Stimulated activated naive CD8-positive, alpha-beta T cell treated with anti-CD3 and anti-CD28 coated beads, Interleukin-15, Interleukin-2, amounts not matched to agents 100 ng/mL and 50 ng/mL, for 24 hours (primary cell): ENCODE measurements around the gene LGALSL.

Source experiments
- H3K27ac Mint-ChIP-seq: one replicate; pipeline ENCODE4 v1.8.0; 2021; ENCODE audit warnings: mild to moderate bottlenecking, mixed read lengths
- H3K27me3 Mint-ChIP-seq: one replicate; pipeline ENCODE4 v1.8.0; 2021; ENCODE audit warnings: mixed read lengths
- H3K36me3 Mint-ChIP-seq: one replicate; pipeline ENCODE4 v1.8.0; 2021; ENCODE audit warnings: low read depth, mixed read lengths
- H3K4me1 Mint-ChIP-seq: one replicate; pipeline ENCODE4 v1.8.0; 2021; ENCODE audit warnings: low read depth, mixed read lengths
- H3K4me3 Mint-ChIP-seq: one replicate; pipeline ENCODE4 v1.8.0; 2021; ENCODE audit warnings: mild to moderate bottlenecking, mixed read lengths
- H3K9me3 Mint-ChIP-seq: one replicate; pipeline ENCODE4 v1.8.0; 2021; ENCODE audit warnings: mixed read lengths

The LGALSL gene

DNA sequence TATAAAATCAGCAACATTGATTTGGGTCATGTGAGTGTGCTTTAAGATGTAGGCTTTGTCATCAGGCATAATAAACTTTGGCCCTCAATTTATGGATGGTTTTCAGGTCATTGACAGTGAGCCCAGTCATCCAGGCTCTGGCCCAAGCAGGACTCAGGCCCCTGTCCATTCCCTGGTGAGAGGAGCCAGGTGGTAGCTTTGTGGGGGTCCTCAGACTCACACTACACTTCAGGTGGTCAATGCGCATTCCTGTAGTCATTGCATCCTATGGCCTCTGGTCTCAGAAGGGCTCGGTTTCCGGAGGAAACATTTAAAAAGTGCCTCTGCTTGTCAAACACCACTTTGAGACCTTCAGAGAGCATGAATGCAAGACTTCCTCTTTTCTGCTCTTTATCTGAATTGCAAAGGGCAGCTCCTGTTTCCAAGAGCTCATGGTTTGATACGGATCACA lies 20.2 kb downstream of the LGALSL start:
- H3K4me3 Mint-ChIP-seq, result no peak overlapping the region
- H3K27me3 Mint-ChIP-seq, result peaks cover 3% of the 10 kb centered on the region
- H3K27ac Mint-ChIP-seq, result no peak overlapping the region
- peaks cover 12% of the 10 kb centered on the region for H3K4me1 Mint-ChIP-seq
- no peaks in the 10 kb centered on the region for H3K36me3 Mint-ChIP-seq
- H3K9me3 Mint-ChIP-seq, result no peaks in the 10 kb centered on the region

DNA sequence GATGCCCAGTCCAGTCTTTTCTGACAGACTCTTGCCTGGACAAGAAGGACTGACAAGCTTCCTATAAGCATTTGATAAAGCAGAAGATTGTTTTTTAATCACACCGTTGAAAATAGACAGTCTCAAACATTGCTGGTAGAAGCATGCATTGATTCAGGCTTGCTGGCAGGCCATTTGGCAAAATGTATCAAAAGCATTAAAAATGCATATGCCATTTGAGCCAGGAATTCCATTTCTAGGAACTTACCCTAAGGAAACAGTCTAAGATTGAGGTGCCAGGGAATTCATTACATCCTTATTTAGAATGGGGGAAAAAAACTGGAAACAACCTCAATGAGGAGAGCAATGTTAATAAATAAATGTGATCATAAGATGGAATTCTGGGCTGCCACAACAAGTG lies 20.7 kb downstream of the LGALSL start:
- H3K27ac Mint-ChIP-seq, result no peak overlapping the region
- peaks cover 3% of the 10 kb centered on the region for H3K27me3 Mint-ChIP-seq
- H3K9me3 Mint-ChIP-seq, result no peaks in the 10 kb centered on the region
- H3K4me3 Mint-ChIP-seq, result no peak overlapping the region
- peaks cover 17% of the 10 kb centered on the region for H3K4me1 Mint-ChIP-seq
- no peaks in the 10 kb centered on the region for H3K36me3 Mint-ChIP-seq

DNA sequence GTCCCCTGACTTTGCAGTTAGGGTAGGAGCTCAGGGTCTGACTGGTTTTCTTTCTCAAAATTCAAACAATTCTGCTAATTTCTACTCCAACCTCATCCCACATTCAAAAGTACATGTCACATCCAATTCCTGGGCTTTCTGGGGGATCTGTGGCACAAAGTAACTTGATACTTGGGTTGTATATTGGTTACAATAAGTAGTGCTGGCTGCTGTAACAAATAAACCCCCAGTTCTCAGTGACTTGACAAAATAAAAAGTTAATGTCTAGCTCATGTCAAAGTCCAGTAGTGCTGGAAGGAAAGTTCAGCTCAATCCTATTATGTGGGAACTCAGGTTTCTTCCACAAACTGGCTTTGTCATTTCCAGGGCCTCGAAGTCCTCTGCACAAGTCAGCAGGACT lies 23.1 kb downstream of the LGALSL start:
- no peaks in the 10 kb centered on the region for H3K36me3 Mint-ChIP-seq
- peaks cover 19% of the 10 kb centered on the region for H3K4me1 Mint-ChIP-seq
- no peak overlapping the region for H3K4me3 Mint-ChIP-seq

DNA sequence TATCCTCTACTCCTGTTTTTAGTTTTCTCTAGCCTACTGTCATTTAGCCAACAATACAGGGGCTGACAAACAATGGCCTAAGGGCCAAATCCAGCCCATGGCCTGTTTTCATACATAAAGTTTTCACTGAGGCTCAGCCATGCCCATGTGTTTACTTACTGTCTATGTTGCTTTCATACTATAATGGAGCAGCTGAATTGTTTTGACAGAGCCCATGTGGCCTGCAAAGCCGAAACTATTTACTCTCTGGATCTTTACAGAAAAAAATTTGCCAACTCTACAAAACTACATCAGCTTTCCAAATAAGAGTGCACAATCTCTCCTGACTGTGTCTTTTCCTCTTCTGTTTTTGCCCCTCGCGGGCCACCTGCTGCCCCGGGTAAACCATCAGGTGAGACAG lies 24.0 kb downstream of the LGALSL start:
- Mint-ChIP-seq H3K4me3 (no peak overlapping the region), H3K36me3 (no peaks in the 10 kb centered on the region), H3K9me3 (no peaks in the 10 kb centered on the region), H3K27ac (no peak overlapping the region), H3K4me1 (peaks cover 19% of the 10 kb centered on the region), H3K27me3 (peaks cover 3% of the 10 kb centered on the region)

More for the DNA sequence above, 23.1 kb downstream of the LGALSL start:
- H3K27me3 Mint-ChIP-seq, result peaks cover 3% of the 10 kb centered on the region
- H3K27ac Mint-ChIP-seq, result no peak overlapping the region
- no peaks in the 10 kb centered on the region for H3K9me3 Mint-ChIP-seq

DNA sequence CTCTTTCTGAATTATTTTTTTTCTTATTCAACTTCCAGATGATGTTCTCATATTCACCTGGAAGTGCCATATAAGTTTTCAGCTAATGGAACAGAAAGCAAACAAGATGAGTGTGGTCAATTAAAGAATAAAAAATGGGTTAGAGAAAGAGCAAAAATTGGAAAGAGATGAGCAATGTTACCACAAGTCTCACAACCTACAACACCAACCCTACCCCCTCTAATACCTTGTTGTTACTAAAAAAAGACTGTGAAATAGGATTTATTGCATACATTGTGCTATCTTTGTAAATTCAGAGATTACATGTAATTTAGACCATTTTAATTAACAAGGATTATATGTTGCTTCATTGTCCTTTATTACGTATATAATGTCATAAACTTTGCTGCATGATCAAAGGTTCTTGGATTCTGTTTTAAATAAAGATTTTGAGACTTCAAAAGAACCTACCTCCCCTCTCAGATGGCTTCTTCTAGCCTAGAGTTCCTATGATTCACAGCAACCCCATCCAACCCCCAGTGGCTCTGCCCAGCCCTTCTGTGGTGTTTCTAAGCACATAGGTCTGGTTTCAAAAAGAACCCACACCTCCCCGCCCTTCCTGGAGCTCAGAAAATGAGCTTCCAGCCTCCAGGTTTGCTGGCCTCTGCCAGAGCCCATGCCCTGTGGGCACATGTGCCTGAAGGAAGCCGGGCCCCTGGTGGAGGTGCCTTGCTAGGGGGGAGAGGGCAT lies 24.7 kb downstream of the LGALSL start:
- Mint-ChIP-seq H3K4me3 (no peak overlapping the region), H3K27me3 (peaks cover 3% of the 10 kb centered on the region), H3K4me1 (peaks cover 19% of the 10 kb centered on the region), H3K27ac (peak overlapping the region; percentile 19), H3K36me3 (no peaks in the 10 kb centered on the region), H3K9me3 (no peaks in the 10 kb centered on the region)

DNA sequence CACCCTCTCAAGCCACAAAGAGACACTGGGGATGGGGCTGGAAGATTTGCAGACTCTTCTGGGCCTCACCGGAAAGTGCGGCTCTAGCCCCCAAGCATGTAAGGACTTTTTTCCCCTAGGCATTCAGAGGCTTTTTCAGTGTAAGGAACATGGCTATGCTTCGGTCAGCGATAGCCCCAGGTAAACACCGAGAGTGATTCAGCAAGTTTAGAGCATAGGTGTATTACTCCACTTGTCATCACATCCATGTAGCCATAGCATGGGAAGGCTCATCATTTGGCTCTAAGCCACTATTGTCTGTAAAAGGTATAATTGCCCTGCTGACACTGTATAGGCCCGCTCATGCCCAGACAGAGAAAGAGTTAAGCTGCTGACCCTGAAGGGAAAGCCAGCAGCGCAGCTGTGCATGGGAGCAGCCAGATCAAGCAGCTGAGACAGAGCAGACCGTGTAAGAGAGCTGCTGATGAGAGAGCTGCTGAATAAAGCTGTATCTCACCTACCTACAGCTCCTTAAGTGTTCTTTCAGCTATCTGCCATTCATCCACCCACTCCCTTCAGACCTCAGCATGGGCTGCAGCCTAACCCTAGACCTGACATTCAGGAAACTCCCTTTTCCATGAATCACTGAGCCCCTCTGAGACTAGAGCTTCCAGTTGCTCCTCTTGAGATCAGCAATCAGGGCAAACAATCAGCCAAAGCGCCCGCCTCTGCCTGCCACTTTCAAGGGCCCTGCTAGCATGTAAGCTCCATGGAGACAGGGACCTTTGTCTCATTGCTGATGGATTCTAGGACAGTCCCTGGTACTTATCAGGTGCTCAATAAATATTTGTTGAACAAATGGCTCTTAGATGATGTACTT lies 25.5 kb downstream of the LGALSL start:
- Mint-ChIP-seq H3K27ac (peak overlapping the region; percentile 19), H3K4me3 (no peak overlapping the region), H3K4me1 (peaks cover 19% of the 10 kb centered on the region), H3K27me3 (peaks cover 3% of the 10 kb centered on the region), H3K9me3 (no peaks in the 10 kb centered on the region), H3K36me3 (no peaks in the 10 kb centered on the region)

DNA sequence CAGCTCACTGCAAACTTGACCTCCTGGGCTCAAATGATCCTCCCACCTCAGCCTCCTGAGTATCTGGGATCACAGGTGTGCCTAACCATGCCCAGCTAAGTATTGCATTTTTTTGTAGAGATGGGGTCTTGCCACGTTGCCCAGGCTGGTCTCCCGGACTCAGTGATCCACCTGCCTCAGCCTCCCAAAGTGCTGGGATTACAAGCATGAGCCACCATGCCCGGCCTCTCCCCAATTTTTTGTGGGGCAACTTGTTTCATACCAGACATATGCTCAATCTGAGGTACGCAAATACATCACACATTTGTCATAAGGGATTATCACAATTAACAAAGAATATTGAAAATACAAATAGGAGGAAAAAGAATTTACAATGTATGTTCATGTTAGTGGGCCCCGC lies 27.7 kb downstream of the LGALSL start:
- no peaks in the 10 kb centered on the region for H3K27me3 Mint-ChIP-seq
- no peaks in the 10 kb centered on the region for H3K9me3 Mint-ChIP-seq
- peaks cover 19% of the 10 kb centered on the region for H3K4me1 Mint-ChIP-seq
- H3K27ac Mint-ChIP-seq, result no peak overlapping the region
- H3K36me3 Mint-ChIP-seq, result no peaks in the 10 kb centered on the region
- H3K4me3 Mint-ChIP-seq, result no peak overlapping the region

DNA sequence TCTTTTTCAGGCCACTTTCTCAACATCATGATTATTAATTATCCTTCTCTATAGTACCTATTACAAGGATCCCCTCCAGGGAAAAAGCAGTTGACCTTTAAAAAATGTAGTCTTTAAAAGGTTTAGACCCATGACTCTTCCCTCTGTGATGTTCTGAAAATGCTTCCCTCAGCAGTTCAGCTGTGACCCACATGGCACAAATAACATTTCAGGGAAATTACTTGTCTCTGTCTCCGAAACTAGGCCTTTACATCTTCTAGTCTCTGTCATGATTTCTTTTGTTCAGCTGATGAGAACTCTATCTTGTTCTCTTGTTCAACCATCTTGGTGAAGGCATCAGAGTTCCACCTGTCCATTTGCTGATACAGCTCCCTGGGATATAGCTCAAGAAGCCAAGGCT lies 28.3 kb downstream of the LGALSL start:
- Mint-ChIP-seq H3K9me3 (no peaks in the 10 kb centered on the region), H3K27me3 (no peaks in the 10 kb centered on the region), H3K4me1 (peaks cover 19% of the 10 kb centered on the region), H3K4me3 (no peak overlapping the region), H3K27ac (no peak overlapping the region), H3K36me3 (no peaks in the 10 kb centered on the region)

DNA sequence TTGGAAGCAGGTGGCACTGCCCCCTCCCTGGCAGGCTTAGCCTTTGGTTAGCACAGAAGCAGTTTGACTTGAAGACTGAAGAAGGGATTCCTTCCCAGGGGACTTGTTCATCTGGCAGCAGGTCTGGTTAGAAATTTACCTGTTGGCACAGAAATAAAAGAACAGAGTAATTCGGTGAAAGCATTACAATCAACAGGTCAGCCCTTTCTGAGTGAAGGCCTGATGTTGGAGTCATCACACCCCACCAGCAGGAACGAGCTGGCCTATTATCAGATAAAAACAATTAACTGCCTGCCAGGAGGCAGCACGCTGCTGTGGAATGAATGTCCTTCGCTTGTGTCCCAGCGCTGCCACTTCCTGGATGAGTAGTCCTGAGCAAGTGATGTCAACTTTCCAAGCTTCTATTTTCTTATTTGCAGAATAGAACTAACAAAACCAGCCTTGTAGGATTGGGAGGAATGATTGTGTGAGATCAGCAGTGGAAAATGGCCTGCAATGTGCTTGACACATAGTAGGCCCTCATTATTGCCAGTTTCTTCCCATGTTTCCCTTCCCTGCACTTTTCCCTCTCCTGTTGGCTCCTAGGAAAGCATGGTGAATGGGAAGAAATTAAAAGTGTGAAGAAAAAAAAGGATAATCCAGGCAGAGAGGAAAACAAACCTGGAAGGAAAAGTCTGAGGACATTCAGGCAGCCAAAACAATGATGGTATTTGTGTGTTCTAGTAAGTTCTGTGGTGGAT lies 29.0 kb downstream of the LGALSL start:
- Mint-ChIP-seq H3K27ac (no peak overlapping the region), H3K4me1 (peaks cover 19% of the 10 kb centered on the region), H3K36me3 (no peaks in the 10 kb centered on the region)

DNA sequence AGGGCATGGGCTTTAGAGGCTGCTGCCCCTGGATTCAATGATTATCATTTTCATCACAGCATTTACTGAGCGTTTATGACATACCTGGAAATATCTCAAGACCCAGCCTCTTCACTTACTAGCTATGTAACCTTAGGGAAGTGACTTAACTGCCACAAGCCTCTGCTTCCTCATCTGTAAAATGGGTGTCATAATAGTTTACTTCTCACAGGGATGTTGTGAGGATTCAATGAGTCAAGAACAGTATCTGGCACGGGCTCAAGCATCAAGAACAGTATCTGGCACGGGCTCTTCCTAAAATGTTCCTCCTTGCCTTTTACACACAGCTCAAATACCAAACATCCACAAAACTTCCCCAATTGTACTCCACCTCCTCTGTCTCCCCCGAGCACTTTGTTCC lies 31.4 kb downstream of the LGALSL start:
- Mint-ChIP-seq H3K4me1 (peaks cover 11% of the 10 kb centered on the region), H3K4me3 (no peak overlapping the region), H3K27ac (no peak overlapping the region), H3K27me3 (peaks cover 5% of the 10 kb centered on the region), H3K9me3 (no peaks in the 10 kb centered on the region), H3K36me3 (no peaks in the 10 kb centered on the region)

More for the DNA sequence above, 29.0 kb downstream of the LGALSL start:
- no peaks in the 10 kb centered on the region for H3K9me3 Mint-ChIP-seq
- no peak overlapping the region for H3K4me3 Mint-ChIP-seq
- peaks cover 5% of the 10 kb centered on the region for H3K27me3 Mint-ChIP-seq

DNA sequence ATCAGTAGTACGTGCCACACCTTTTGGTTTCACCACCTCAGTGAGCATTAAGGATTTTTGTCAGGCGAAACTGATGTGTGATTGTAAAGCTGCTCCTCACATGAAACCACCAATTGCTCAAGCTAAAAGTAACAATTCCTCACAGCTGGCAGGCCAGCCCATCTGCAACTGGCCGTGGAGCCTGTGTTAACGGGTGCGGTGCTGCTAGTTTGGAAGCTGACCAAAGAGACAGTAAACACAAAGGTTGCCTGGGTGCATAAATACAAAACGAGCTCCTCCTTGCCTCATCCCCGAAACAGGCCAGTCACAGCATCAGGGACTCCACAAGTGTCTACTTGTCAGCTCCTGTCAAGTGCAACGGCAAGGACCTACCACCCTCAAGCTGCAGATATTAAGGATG lies 32.0 kb downstream of the LGALSL start:
- Mint-ChIP-seq H3K27ac (no peak overlapping the region), H3K4me3 (no peak overlapping the region), H3K4me1 (peaks cover 11% of the 10 kb centered on the region), H3K36me3 (no peaks in the 10 kb centered on the region), H3K27me3 (peaks cover 5% of the 10 kb centered on the region), H3K9me3 (no peaks in the 10 kb centered on the region)

DNA sequence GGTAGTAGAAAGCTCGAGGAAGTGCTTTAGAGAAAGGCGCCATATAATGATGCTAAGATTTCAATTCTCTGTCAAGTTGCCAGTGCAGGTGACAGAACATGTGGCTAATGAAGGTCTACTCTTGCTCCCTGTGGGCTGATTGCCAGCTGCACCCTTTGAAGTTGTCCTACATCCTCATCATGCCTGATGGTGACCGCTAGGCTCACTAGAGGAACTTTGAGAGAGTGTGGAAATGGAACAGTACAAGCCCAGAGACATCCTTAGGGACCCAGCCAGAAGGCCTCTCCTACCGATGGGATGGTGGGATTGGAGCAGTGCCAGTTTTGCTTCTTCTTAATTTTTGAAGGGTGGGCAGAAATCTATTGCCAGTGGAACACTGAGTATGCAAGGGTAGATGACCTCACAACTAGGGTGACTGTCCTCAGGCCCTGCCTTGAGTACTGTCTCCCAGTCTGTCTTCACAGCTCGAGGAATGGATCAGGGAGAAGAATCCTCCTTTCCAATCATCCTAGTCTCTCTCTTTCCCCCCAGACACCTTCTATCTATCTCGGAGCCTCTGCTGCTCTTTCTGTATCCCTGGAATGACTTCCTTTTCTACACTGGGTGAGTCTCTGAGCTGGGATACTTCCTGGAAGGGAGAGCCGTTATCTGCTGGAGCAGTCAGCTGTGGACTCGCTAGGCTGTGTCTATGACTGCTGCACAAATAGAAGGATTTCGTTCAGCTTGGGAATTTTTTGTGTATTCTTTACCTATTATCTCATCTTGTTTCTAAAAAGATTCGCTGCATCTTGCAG lies 33.5 kb downstream of the LGALSL start:
- no peaks in the 10 kb centered on the region for H3K36me3 Mint-ChIP-seq
- peaks cover 5% of the 10 kb centered on the region for H3K27me3 Mint-ChIP-seq
- H3K4me3 Mint-ChIP-seq, result no peak overlapping the region
- H3K4me1 Mint-ChIP-seq, result peaks cover 11% of the 10 kb centered on the region
- H3K27ac Mint-ChIP-seq, result no peak overlapping the region
- no peaks in the 10 kb centered on the region for H3K9me3 Mint-ChIP-seq

DNA sequence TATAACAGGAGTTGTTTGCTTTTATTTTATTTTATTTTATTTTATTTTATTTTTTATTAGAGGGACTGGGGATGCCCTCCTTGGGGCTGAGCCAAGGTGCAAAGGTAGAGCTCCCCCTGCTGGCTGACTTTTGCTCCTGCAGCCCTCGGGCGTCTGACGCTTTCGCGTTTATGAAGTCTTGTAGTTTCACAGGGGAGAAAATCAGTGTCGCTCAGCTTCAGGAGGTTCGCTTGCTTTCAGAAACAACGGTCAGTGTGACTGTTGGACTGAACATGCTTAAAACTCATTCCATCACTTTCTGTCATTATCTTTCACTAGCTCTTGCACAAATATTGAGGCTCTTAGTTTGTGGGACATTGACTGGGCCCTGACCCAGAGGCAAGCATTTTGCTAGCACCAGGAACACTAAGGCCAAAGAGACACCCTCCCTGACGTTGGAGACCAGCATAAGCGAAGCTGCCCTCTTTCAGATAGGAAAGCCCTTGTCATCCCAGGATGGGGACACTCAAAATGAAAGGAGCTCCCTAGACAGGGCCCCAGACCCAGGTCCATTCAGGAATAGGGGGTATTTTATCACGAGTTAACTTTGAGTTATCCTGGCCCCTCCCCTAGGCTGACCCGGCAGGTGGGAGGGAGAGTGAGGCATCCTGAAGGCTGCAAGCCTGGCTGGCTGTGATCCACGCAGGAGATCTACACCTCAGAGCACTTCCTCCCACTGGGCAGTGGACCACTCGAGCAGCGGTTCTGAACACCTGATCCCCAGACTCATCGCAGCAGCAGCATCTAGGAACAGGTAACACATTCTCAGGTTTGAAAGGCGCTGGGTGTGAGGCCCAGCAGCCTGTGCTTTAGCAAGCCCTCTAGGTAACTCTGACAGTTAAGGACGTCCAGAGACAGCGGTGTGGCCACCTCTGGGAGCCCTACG lies 34.4 kb downstream of the LGALSL start:
- Mint-ChIP-seq H3K9me3 (no peaks in the 10 kb centered on the region), H3K4me1 (peaks cover 11% of the 10 kb centered on the region), H3K27ac (no peak overlapping the region), H3K4me3 (no peak overlapping the region), H3K27me3 (peaks cover 9% of the 10 kb centered on the region), H3K36me3 (no peaks in the 10 kb centered on the region)
